Osteoblast (primary cell): ENCODE data around the gene GRM4. TPM values are rescaled to one million over a fixed set of nuclear protein-coding genes. Genes with fewer than 3 reads are reported as not detected.

Source experiments
- DNase-seq: peaks from one replicate; pipeline ENCODE4 v3.0.0; 2011; ENCODE audit warnings: low spot score, mixed read lengths; ENCODE audit not compliant: insufficient read length; ENCODE audit errors: missing footprints
- H2AFZ ChIP-seq: 2 replicates; pipeline ENCODE4 v1.6.0; 2011; ENCODE audit warnings: mild to moderate bottlenecking, low read length
- H3K27ac ChIP-seq: 2 replicates; pipeline ENCODE4 v1.5.1; 2011; ENCODE audit warnings: mild to moderate bottlenecking, low read depth, low read length, moderate library complexity
- H3K27me3 ChIP-seq: 2 replicates; pipeline ENCODE4 v1.6.0; 2012; ENCODE audit warnings: mild to moderate bottlenecking, control low read depth, inconsistent platforms, low read length, moderate library complexity; ENCODE audit not compliant: insufficient read depth
- H3K36me3 ChIP-seq: 2 replicates; pipeline ENCODE4 v1.5.1; 2011; ENCODE audit warnings: mild to moderate bottlenecking, low read length, control low read depth, moderate library complexity; ENCODE audit not compliant: insufficient read depth
- H3K4me1 ChIP-seq: 2 replicates; pipeline ENCODE4 v1.5.1; 2011; ENCODE audit warnings: mild to moderate bottlenecking, low read length, control low read depth, moderate library complexity; ENCODE audit not compliant: insufficient read depth
- H3K4me2 ChIP-seq: 2 replicates; pipeline ENCODE4 v1.6.0; 2011; ENCODE audit warnings: mild to moderate bottlenecking, low read length; ENCODE audit not compliant: insufficient read depth
- H3K4me3 ChIP-seq: fragments of 200-600 bp; sonication (generic); 3 replicates; pipeline ENCODE4 v1.5.1; 2012; ENCODE audit warnings: mild to moderate bottlenecking, low read length, inconsistent platforms; ENCODE audit not compliant: insufficient read depth
- H3K79me2 ChIP-seq: 2 replicates; pipeline ENCODE4 v1.6.0; 2012; ENCODE audit warnings: mild to moderate bottlenecking, low read length, control low read depth, inconsistent platforms; ENCODE audit not compliant: insufficient read depth
- H3K9me3 ChIP-seq: 2 replicates; pipeline ENCODE4 v1.5.1; 2011; ENCODE audit warnings: low read depth, low read length, control low read depth
- H4K20me1 ChIP-seq: 2 replicates; pipeline ENCODE4 v1.6.0; 2012; ENCODE audit warnings: mild to moderate bottlenecking, low read length, control low read depth; ENCODE audit not compliant: insufficient read depth
- CTCF ChIP-seq: IDR thresholded peaks from 2 replicates; pipeline ENCODE4 v1.5.1; 2011; ENCODE audit warnings: mild to moderate bottlenecking, low read depth, low read length, moderate library complexity; ENCODE audit errors: extremely low read depth
- total RNA-seq: library from RNA; depleted of rRNA; stranded (reverse); fragments of >200 nt; gene quantifications from 2 replicates; pipeline ENCODE4 v1.2.3, GENCODE V29; 2012

Gene GRM4
- total RNA-seq, 1 donor, result 0.36 TPM

- Histone ChIP-seq H3K79me2 (no peaks in the 10 kb centered on the region), H3K9me3 (no peaks in the 10 kb centered on the region), H3K4me1 (no peaks in the 10 kb centered on the region), H2AFZ (no peak overlapping the region), H3K27ac (no peak overlapping the region), H3K36me3 (no peaks in the 10 kb centered on the region), H3K4me2 (no peak overlapping the region), H4K20me1 (no peaks in the 10 kb centered on the region), H3K4me3 (no peak overlapping the region), H3K27me3 (peaks cover 8% of the 10 kb centered on the region)
- no peak for DNase-seq
- no peak for TF ChIP-seq CTCF
These were observed 108.7 kb downstream of the GRM4 start for GRCh38 chr6:34037151-34037550.

GRCh38 chr6:34036357-34037069, 109.4 kb downstream of the GRM4 start:
- Histone ChIP-seq H3K79me2 (no peaks in the 10 kb centered on the region), H3K27ac (no peak overlapping the region), H3K4me2 (no peak overlapping the region), H3K4me1 (no peaks in the 10 kb centered on the region), H4K20me1 (no peaks in the 10 kb centered on the region), H3K9me3 (no peaks in the 10 kb centered on the region), H3K27me3 (peaks cover 8% of the 10 kb centered on the region), H3K36me3 (no peaks in the 10 kb centered on the region), H2AFZ (no peak overlapping the region), H3K4me3 (no peak overlapping the region)
- no peak for DNase-seq
- TF ChIP-seq CTCF, result no peak

- Histone ChIP-seq H3K4me3 (no peak overlapping the region), H3K27me3 (peaks cover 8% of the 10 kb centered on the region), H2AFZ (no peak overlapping the region)
These were observed 110.1 kb downstream of the GRM4 start for GRCh38 chr6:34035704-34036356.

More at GRCh38 chr6:34035704-34036356, 110.1 kb downstream of the GRM4 start:
- H3K79me2 ChIP-seq, result no peaks in the 10 kb centered on the region
- no peaks in the 10 kb centered on the region for H3K9me3 ChIP-seq
- no peaks in the 10 kb centered on the region for H4K20me1 ChIP-seq
- H3K4me2 ChIP-seq, result no peak overlapping the region
- TF ChIP-seq CTCF, result no peak
- H3K4me1 ChIP-seq, result no peaks in the 10 kb centered on the region
- H3K36me3 ChIP-seq, result no peaks in the 10 kb centered on the region
- no peak for DNase-seq
- no peak overlapping the region for H3K27ac ChIP-seq
